HepG2 (cell line): ENCODE measurements around the gene TSPAN32. TPM values are rescaled to one million over a fixed set of nuclear protein-coding genes. Genes with fewer than 3 reads are reported as not detected.

Source experiments
- DBP ChIP-seq: sonication (generic); formaldehyde crosslinking; IDR thresholded peaks from 2 replicates; pipeline ENCODE4 v1.4.0; 2020; ENCODE audit warnings: missing genetic modification reagents; ENCODE audit errors: not compliant biosample characterization
- E2F1 ChIP-seq: sonication (generic); formaldehyde crosslinking; IDR thresholded peaks from 2 replicates; pipeline ENCODE4 v1.5.0; 2020; ENCODE audit warnings: missing genetic modification reagents
- HMGA1 ChIP-seq: sonication (generic); formaldehyde crosslinking; conservative IDR thresholded peaks from 2 replicates; pipeline ENCODE4 v1.4.0; 2020; ENCODE audit warnings: missing genetic modification reagents
- PBX2 ChIP-seq: IDR thresholded peaks from 2 replicates; pipeline ENCODE4 v1.6.1; 2016; ENCODE audit warnings: control low read depth
- UBTF ChIP-seq: sonication (generic); formaldehyde crosslinking; IDR thresholded peaks from 2 replicates; pipeline ENCODE4 v1.4.0; 2020; ENCODE audit warnings: mild to moderate bottlenecking, missing genetic modification reagents
- ZFX ChIP-seq: sonication (generic); formaldehyde crosslinking; IDR thresholded peaks from 2 replicates; pipeline ENCODE4 v1.4.0; 2020; ENCODE audit warnings: mild to moderate bottlenecking, low read depth, missing genetic modification reagents, moderate library complexity
- ZIK1 ChIP-seq: sonication (generic); formaldehyde crosslinking; IDR thresholded peaks from 2 replicates; pipeline ENCODE4 v1.5.0; 2020; ENCODE audit warnings: mild to moderate bottlenecking, low read depth, missing genetic modification reagents, borderline replicate concordance
- ZNF232 ChIP-seq: sonication (generic); formaldehyde crosslinking; IDR thresholded peaks from 2 replicates; pipeline ENCODE4 v1.4.0; 2020; ENCODE audit warnings: missing genetic modification reagents, borderline replicate concordance
- ZNF263 ChIP-seq: sonication (generic); formaldehyde crosslinking; IDR thresholded peaks from 2 replicates; pipeline ENCODE4 v1.4.0; 2020; ENCODE audit warnings: missing genetic modification reagents
- ZZZ3 ChIP-seq: sonication (generic); formaldehyde crosslinking; IDR thresholded peaks from 2 replicates; pipeline ENCODE4 v1.4.0; 2020; ENCODE audit warnings: missing genetic modification reagents, mild to moderate bottlenecking, borderline replicate concordance
- polyA plus RNA-seq, 8 experiments: library from polyadenylated mRNA; depleted of rRNA in 3 of 8; stranded (reverse) in 7 of 8; unstranded in 1 of 8; fragments of >200 nt; fragmentation: Illumina TruSeq in 4 of 8; extraction: Trizol in 4 of 8; gene quantifications; 2 replicates each; pipeline versions ENCODE4 v1.2.1 to v1.2.3, GENCODE V29; 2011 to 2016; ENCODE audit warnings: low read depth in 4 of 8, missing spikeins in 1 of 8, mixed read lengths in 1 of 8; ENCODE audit not compliant: insufficient read depth in 1 of 8
- total RNA-seq, 5 experiments: library from RNA; depleted of rRNA; stranded (reverse); fragments of >200 nt; fragmentation: Illumina TruSeq; extraction: Trizol; gene quantifications; 2 replicates each; pipeline ENCODE4 v1.2.3, GENCODE V29; 2016; ENCODE audit warnings: low read depth in 1 of 5

TSPAN32 gene
- total and polyA plus RNA-seq, 2 of the 13 experiments (the other 11 are each of a cell fraction or from before 2014, with no cell fraction given), result 0.09 to 0.70 TPM

- TF ChIP-seq ZFX, result no peak
- no peak for TF ChIP-seq DBP (CRISPR knock-in tag)
- TF ChIP-seq E2F1 (CRISPR knock-in tag), result no peak
- no peak for TF ChIP-seq ZNF263
- TF ChIP-seq ZIK1 (CRISPR knock-in tag), result no peak
- no peak for TF ChIP-seq HMGA1
- no peak for TF ChIP-seq ZNF232 (CRISPR knock-in tag)
- TF ChIP-seq ZZZ3 (CRISPR knock-in tag), result no peak
- no peak for TF ChIP-seq UBTF (CRISPR knock-in tag)
- no peak for TF ChIP-seq PBX2
These were observed 26.2 kb downstream of the TSPAN32 start (continued) for GRCh38 chr11:2328021-2328420.
